H1 (cell line): ENCODE measurements around the gene ZNF273.

Source experiments
- ATF2 ChIP-seq: IDR thresholded peaks from 2 replicates; pipeline ENCODE4 v1.6.1; 2012; ENCODE audit warnings: low read length, inconsistent platforms
- BCL11A ChIP-seq, 2 experiments: IDR thresholded peaks; one replicate each; pipeline ENCODE4 v1.6.1; 2011; ENCODE audit warnings: low read depth in 2 of 2, low read length in 2 of 2, mild to moderate bottlenecking in 2 of 2
- CEBPB ChIP-seq: IDR thresholded peaks from 2 replicates; pipeline ENCODE4 v1.6.1; 2012; ENCODE audit warnings: low read depth, low read length
- CTCF ChIP-seq, 3 experiments: IDR thresholded peaks; 1 replicate in 2 of 3; 2 replicates in 1 of 3; pipeline versions ENCODE4 v1.5.1 to v1.6.1; 2011; ENCODE audit warnings: low read length in 3 of 3, mild to moderate bottlenecking in 3 of 3, inconsistent platforms in 2 of 3, low read depth in 1 of 3, moderate library complexity in 1 of 3; ENCODE audit not compliant: insufficient read depth in 1 of 3; ENCODE audit errors: control extremely low read depth in 1 of 3
- EGR1 ChIP-seq: IDR thresholded peaks from 2 replicates; pipeline ENCODE4 v1.6.1; 2011; ENCODE audit warnings: low read depth, low read length, borderline replicate concordance
- JUN ChIP-seq: IDR thresholded peaks from 2 replicates; pipeline ENCODE4 v1.6.1; 2011; ENCODE audit warnings: low read depth, mild to moderate bottlenecking, improper control_type of control experiment, low read length
- POLR2A ChIP-seq, 2 experiments: IDR thresholded peaks; 1 replicate in 1 of 2; 2 replicates in 1 of 2; pipeline ENCODE4 v1.6.1; 2011; ENCODE audit warnings: low read depth in 2 of 2, low read length in 2 of 2, mild to moderate bottlenecking in 2 of 2; ENCODE audit errors: control extremely low read depth in 1 of 2
- POLR2AphosphoS5 ChIP-seq: IDR thresholded peaks from 2 replicates; pipeline ENCODE4 v1.6.1; 2011; ENCODE audit warnings: low read depth, low read length
- RAD21 ChIP-seq, 2 experiments: IDR thresholded peaks in 1 of 2; conservative IDR thresholded peaks in 1 of 2; 2 replicates each; pipeline ENCODE4 v1.6.1; 2011; ENCODE audit warnings: low read depth in 2 of 2, low read length in 2 of 2, improper control_type of control experiment in 1 of 2, inconsistent platforms in 1 of 2, mild to moderate bottlenecking in 1 of 2, moderate library complexity in 1 of 2
- RXRA ChIP-seq: IDR thresholded peaks from 2 replicates; pipeline ENCODE4 v1.6.1; 2011; ENCODE audit warnings: low read depth, mild to moderate bottlenecking, low read length, moderate library complexity; ENCODE audit not compliant: insufficient read depth
- TAF1 ChIP-seq: IDR thresholded peaks from 2 replicates; pipeline ENCODE4 v1.6.1; 2011; ENCODE audit warnings: mild to moderate bottlenecking, low read depth, low read length
- TBP ChIP-seq: IDR thresholded peaks from 2 replicates; pipeline ENCODE4 v1.6.1; 2011; ENCODE audit warnings: low read depth, low read length, improper control_type of control experiment
- YY1 ChIP-seq: IDR thresholded peaks from 2 replicates; pipeline ENCODE4 v1.6.1; 2011; ENCODE audit warnings: low read depth, mild to moderate bottlenecking, low read length
- ZNF274 ChIP-seq: IDR thresholded peaks from 2 replicates; pipeline ENCODE4 v1.7.0; 2012; ENCODE audit warnings: low read length, borderline replicate concordance; ENCODE audit errors: extremely low read depth

DNA sequence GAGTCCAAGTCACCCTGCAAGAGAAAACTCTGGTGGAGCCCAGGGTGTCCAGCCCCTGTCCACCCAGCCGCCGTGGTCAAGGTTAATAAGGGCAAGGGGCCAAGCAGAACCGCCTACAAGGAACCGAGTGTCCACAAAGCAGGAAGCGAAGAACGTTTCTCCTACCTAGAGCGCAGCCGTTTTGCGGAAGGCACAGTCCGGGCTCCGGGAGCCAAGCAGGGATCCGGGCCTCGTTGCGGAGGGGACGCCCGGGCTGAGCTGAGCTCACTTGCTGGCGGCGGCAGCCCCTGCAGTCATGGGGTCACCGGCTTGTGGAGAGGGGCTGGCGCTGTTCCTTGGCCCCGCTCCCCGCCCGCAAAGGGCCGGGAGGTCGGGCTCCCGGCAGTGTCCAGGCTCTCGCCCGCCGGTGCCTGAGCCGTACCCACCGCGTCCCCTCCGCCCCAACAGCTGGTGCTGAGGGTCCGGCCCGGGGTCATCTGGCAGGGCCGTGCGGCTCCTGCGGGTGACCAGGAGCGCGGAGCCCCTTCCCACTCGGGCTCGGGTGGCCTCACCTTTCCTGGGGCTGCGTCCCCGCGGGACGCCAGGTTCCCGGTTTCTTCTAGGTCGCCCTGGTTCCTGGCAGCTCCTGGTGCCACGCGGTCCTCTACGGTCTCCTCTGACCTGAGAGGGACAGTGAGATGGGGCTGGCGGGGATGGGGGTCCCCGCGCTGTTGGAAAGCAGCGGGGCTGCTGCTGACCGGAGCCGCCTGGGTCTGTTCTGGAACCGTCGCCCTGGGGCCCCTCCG, 14.0 kb upstream of the ZNF273 start:
- TF ChIP-seq CTCF (IDR thresholded peaks at IDR 0.05; ENCODE audit: control extremely low read depth in 1 of 3, insufficient read depth in 1 of 3, low read depth in 1 of 3, low read length in 3 of 3) (no peak), EGR1 (no peak), JUN (no peak), TAF1 (no peak), POLR2A (IDR thresholded peaks at IDR 0.05; ENCODE audit: control extremely low read depth in 1 of 2, low read depth in 2 of 2, low read length in 2 of 2) (no peak), ZNF274 (no peak), TBP (no peak), RAD21 (IDR thresholded peaks at IDR 0.05 in 1 of 2, conservative IDR thresholded peaks at IDR 0.05 in 1 of 2; ENCODE audit: low read depth in 2 of 2, low read length in 2 of 2) (no peak), ATF2 (no peak), BCL11A (IDR thresholded peaks at IDR 0.05; ENCODE audit: low read depth in 2 of 2, low read length in 2 of 2) (no peak), RXRA (no peak), POLR2AphosphoS5 (no peak), YY1 (no peak), CEBPB (no peak)
